ENCODE measurements around the gene SETD7.

The SETD7 gene

DNA sequence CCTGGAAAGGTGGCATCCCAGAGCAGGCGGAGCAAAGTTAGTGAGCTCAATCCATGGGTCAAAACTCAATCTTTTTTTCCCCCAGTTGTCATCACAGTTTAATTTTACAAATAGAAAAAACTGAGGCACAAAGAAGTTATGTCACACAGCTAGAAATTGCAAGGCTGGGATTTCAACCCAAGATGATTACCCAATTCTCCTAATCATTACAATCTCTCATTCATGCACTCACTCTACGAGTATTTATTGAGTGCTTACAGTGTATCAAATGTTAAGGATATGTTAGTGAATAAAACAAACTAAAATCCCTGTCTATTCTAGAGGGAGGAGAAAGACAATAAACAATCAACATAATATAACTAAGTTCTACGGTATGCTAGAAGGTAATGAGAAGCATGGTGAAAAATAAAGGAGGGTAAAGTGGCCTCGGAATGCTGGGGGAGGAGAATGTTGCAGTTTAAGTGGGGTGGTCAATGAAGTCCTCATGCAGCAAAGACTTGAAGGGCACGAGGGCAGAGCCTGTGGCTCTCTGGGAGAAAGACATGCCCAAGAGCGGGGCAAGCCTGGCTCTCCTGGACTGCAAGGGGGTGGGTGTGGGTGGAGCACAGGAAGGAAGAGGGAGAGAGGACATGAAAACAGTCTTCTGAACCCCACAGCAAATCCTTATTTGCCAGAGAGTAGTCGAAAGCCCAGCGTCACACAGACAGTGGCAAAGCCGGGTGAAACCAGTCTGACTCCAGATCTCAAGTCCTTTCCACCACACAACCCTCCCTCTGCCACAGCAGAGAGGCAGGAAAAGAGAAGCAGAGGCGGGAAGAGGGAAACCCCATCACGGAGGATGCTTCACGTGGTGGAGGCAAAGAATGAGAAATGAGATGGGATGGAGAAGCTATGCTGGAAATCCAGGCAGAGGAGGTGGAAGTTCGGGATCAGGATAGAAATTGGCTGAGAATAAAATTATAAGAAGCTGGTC lies 53.8 kb downstream of the SETD7 start:
- Histone ChIP-seq H3K27ac (ENCODE audit: low read length) (no peak overlapping the region), H2AFZ (ENCODE audit: low read depth, low read length) (no peak overlapping the region), H4K20me1 (ENCODE audit: insufficient read depth, low read length) (no peaks in the 10 kb centered on the region), H3K36me3 (ENCODE audit: insufficient read depth, low read length) (peaks cover 9% of the 10 kb centered on the region; the same call in 1 of the 2 replicates), H3K4me2 (ENCODE audit: insufficient read depth, low read length) (no peak overlapping the region), H3K4me1 (ENCODE audit: insufficient read depth, low read length) (no peaks in the 10 kb centered on the region), H3K9ac (ENCODE audit: low read depth, low read length) (no peak overlapping the region), H3K9me3 (ENCODE audit: insufficient read depth, low read length, severe bottlenecking) (no peaks in the 10 kb centered on the region), H3K79me2 (ENCODE audit: insufficient read depth, low read length) (no peaks in the 10 kb centered on the region), H3K27me3 (ENCODE audit: insufficient read depth, low read length, poor library complexity) (no peaks in the 10 kb centered on the region), H3K4me3 (ENCODE audit: low read depth in 1 of 2, low read length in 2 of 2) (no peak overlapping the region)
- DNase-seq (no peak), ATAC-seq (ENCODE audit: insufficient read depth, low read depth) (no peak; the same call in 2 of the 3 replicates)
- TF ChIP-seq, protein P1, sequence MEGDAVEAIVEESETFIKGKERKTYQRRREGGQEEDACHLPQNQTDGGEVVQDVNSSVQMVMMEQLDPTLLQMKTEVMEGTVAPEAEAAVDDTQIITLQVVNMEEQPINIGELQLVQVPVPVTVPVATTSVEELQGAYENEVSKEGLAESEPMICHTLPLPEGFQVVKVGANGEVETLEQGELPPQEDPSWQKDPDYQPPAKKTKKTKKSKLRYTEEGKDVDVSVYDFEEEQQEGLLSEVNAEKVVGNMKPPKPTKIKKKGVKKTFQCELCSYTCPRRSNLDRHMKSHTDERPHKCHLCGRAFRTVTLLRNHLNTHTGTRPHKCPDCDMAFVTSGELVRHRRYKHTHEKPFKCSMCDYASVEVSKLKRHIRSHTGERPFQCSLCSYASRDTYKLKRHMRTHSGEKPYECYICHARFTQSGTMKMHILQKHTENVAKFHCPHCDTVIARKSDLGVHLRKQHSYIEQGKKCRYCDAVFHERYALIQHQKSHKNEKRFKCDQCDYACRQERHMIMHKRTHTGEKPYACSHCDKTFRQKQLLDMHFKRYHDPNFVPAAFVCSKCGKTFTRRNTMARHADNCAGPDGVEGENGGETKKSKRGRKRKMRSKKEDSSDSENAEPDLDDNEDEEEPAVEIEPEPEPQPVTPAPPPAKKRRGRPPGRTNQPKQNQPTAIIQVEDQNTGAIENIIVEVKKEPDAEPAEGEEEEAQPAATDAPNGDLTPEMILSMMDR (IDR thresholded peaks at IDR 0.05; ENCODE audit: borderline replicate concordance, extremely low read depth, low read length, poor library complexity, severe bottlenecking), result no peak
- no peak for TF ChIP-seq EZH2 (IDR thresholded peaks at IDR 0.05; ENCODE audit: borderline replicate concordance, low read depth, low read length, severe bottlenecking)

DNA sequence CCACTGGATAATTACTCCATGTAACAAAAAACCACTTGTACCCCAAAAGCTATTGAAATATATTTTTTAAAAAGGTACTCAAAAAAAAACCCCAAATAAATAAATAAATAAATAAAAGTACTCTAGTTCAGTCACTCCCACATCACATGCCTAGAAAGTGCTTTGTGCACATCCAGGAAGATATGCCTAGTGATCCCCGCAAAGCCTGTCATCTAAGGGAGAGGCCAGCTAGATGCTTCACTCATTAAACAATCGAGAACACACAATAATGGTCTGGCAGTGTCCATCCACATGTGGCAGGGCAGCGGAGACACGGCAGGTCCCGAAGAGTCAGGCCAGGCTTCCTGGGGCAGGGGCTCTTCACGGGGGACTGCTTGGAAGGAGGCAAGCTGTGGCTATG lies 54.5 kb downstream of the SETD7 start:
- TF ChIP-seq, protein P1 (IDR thresholded peaks at IDR 0.05; ENCODE audit: borderline replicate concordance, extremely low read depth, low read length, poor library complexity, severe bottlenecking), result no peak
- TF ChIP-seq EZH2 (IDR thresholded peaks at IDR 0.05; ENCODE audit: borderline replicate concordance, low read depth, low read length, severe bottlenecking), result no peak
- Histone ChIP-seq H3K36me3 (ENCODE audit: insufficient read depth, low read length) (peaks cover 2% of the 10 kb centered on the region; the same call in 1 of the 2 replicates), H3K9ac (ENCODE audit: low read depth, low read length) (no peak overlapping the region), H3K79me2 (ENCODE audit: insufficient read depth, low read length) (no peaks in the 10 kb centered on the region), H3K4me1 (ENCODE audit: insufficient read depth, low read length) (no peaks in the 10 kb centered on the region), H2AFZ (ENCODE audit: low read depth, low read length) (no peak overlapping the region), H3K27ac (ENCODE audit: low read length) (no peak overlapping the region), H3K4me2 (ENCODE audit: insufficient read depth, low read length) (no peak overlapping the region), H3K4me3 (ENCODE audit: low read depth in 1 of 2, low read length in 2 of 2) (no peak overlapping the region), H4K20me1 (ENCODE audit: insufficient read depth, low read length) (no peaks in the 10 kb centered on the region), H3K9me3 (ENCODE audit: insufficient read depth, low read length, severe bottlenecking) (no peaks in the 10 kb centered on the region), H3K27me3 (ENCODE audit: insufficient read depth, low read length, poor library complexity) (no peaks in the 10 kb centered on the region)
- DNase-seq (no peak), ATAC-seq (ENCODE audit: insufficient read depth, low read depth) (no peak)

DNA sequence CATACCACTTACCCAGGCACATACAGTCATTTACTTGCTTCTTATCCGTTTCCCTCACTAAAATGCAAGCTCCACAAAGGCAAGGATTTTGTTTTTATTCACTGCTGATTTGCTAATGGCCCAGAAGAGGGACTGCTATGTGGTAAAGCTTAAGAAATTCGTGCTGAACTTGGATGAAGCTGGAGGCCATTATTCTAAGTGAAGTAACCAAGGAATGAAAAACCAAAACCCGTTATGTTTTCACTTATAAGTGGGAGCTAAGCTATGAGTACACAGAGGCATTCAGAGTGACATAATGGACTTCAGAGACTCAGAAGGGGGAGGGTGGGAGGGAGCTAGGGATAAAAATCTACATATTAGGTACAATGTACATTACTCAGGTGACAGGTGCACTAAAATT lies 54.9 kb downstream of the SETD7 start:
- H3K4me1 ChIP-seq (ENCODE audit: insufficient read depth, low read length), result no peaks in the 10 kb centered on the region
- no peak for TF ChIP-seq EZH2 (IDR thresholded peaks at IDR 0.05; ENCODE audit: borderline replicate concordance, low read depth, low read length, severe bottlenecking)
- TF ChIP-seq, protein P1 (IDR thresholded peaks at IDR 0.05; ENCODE audit: borderline replicate concordance, extremely low read depth, low read length, poor library complexity, severe bottlenecking), result no peak
- H3K79me2 ChIP-seq (ENCODE audit: insufficient read depth, low read length), result no peaks in the 10 kb centered on the region
- DNase-seq, result no peak
- no peaks in the 10 kb centered on the region for H3K27me3 ChIP-seq (ENCODE audit: insufficient read depth, low read length, poor library complexity)
- H3K9me3 ChIP-seq (ENCODE audit: insufficient read depth, low read length, severe bottlenecking), result no peaks in the 10 kb centered on the region
- ATAC-seq (ENCODE audit: insufficient read depth, low read depth), result no peak
- H3K4me3 ChIP-seq (ENCODE audit: low read depth in 1 of 2, low read length in 2 of 2), result no peak overlapping the region
- no peak overlapping the region for H2AFZ ChIP-seq (ENCODE audit: low read depth, low read length)
- H4K20me1 ChIP-seq (ENCODE audit: insufficient read depth, low read length), result no peaks in the 10 kb centered on the region
- no peak overlapping the region for H3K9ac ChIP-seq (ENCODE audit: low read depth, low read length)
- no peak overlapping the region for H3K27ac ChIP-seq (ENCODE audit: low read length)
- no peaks in the 10 kb centered on the region for H3K36me3 ChIP-seq (ENCODE audit: insufficient read depth, low read length)
- H3K4me2 ChIP-seq (ENCODE audit: insufficient read depth, low read length), result no peak overlapping the region
